Type B pancreatic cell (in vitro differentiated cells): ENCODE results near the gene OR8B12. TPM values are rescaled to one million over a fixed set of nuclear protein-coding genes. Genes with fewer than 3 reads are reported as not detected.
A peak's percentile ranks its signal among the peaks of the same experiment; 100 is the strongest.

Experiments used
- DNase-seq: peaks from one replicate; pipeline ENCODE4 v3.0.0; 2021; ENCODE audit warnings: mixed read lengths; ENCODE audit not compliant: unreplicated experiment; ENCODE audit errors: extremely low spot score
- H3K27ac Mint-ChIP-seq: 2 replicates; pipeline ENCODE4 v1.8.0; 2021; ENCODE audit warnings: mild to moderate bottlenecking, mixed read lengths
- H3K27me3 Mint-ChIP-seq: 2 replicates; pipeline ENCODE4 v1.8.0; 2021; ENCODE audit warnings: mixed read lengths
- H3K36me3 Mint-ChIP-seq: 2 replicates; pipeline ENCODE4 v1.8.0; 2021; ENCODE audit warnings: mixed read lengths
- H3K4me1 Mint-ChIP-seq: one replicate; pipeline ENCODE4 v1.8.0; 2021; ENCODE audit warnings: mixed read lengths; ENCODE audit not compliant: unreplicated experiment
- H3K4me3 Mint-ChIP-seq: 2 replicates; pipeline ENCODE4 v1.8.0; 2021; ENCODE audit warnings: mild to moderate bottlenecking, mixed read lengths
- H3K9me3 Mint-ChIP-seq: 2 replicates; pipeline ENCODE4 v1.8.0; 2021; ENCODE audit warnings: mixed read lengths
- long read RNA-seq: library from polyadenylated mRNA; unstranded; transcript quantifications from one replicate; pipeline ENCODE4 v2.0.0, GENCODE V29; 2020
- total RNA-seq: library from RNA; stranded (reverse); gene quantifications from 2 replicates; pipeline ENCODE4 v1.2.1, GENCODE V29; 2021; ENCODE audit warnings: low replicate concordance
- TF ChIP-seq, protein P1 (sequence below): fragments of 200-600 bp; sonication (generic); conservative IDR thresholded peaks from 2 replicates; pipeline ENCODE4 v1.5.0; 2021; ENCODE audit warnings: antibody characterized with exemption, mild to moderate bottlenecking

Gene OR8B12
- total RNA-seq = not detected in 2 replicates
- long read RNA-seq = 0 reads

GRCh38 chr11:124543554-124543953 is at the start of gene OR8B12:
TSS of gene OR8B12 (minus strand) at chr11:124543654. CDS start at chr11:124543654, 0 bp downstream.
- no peaks in the 10 kb centered on the region for H3K4me1 Mint-ChIP-seq
- H3K36me3 Mint-ChIP-seq = no peaks in the 10 kb centered on the region
- H3K27me3 Mint-ChIP-seq = peaks cover 15% of the 10 kb centered on the region
- peaks cover 5% of the 10 kb centered on the region for H3K9me3 Mint-ChIP-seq
- H3K27ac Mint-ChIP-seq = no peak within 1 kb of the TSS
- H3K4me3 Mint-ChIP-seq = no peak within 1 kb of the TSS
- no peak for DNase-seq
- TF ChIP-seq, protein P1, sequence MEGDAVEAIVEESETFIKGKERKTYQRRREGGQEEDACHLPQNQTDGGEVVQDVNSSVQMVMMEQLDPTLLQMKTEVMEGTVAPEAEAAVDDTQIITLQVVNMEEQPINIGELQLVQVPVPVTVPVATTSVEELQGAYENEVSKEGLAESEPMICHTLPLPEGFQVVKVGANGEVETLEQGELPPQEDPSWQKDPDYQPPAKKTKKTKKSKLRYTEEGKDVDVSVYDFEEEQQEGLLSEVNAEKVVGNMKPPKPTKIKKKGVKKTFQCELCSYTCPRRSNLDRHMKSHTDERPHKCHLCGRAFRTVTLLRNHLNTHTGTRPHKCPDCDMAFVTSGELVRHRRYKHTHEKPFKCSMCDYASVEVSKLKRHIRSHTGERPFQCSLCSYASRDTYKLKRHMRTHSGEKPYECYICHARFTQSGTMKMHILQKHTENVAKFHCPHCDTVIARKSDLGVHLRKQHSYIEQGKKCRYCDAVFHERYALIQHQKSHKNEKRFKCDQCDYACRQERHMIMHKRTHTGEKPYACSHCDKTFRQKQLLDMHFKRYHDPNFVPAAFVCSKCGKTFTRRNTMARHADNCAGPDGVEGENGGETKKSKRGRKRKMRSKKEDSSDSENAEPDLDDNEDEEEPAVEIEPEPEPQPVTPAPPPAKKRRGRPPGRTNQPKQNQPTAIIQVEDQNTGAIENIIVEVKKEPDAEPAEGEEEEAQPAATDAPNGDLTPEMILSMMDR = no peak

DNA sequence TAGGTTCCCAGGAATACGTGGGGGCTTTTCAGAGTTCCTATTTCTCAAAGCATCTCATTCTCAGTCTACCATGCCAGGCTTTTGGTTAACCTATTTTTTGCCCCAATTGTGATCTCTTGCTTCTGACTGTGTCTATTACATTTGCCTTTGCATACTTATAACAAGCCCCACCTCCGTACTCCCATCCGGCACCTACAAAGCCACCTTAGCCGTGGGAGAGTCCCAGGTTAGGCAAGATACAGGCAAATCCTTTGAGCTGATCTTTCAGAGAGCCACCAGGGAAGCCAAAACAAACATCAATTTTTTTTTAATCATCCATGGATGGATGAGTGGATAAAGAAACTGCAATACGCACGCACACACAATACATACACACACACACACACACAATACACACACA is 49.2 kb upstream of the OR8B12 start:
- Mint-ChIP-seq H3K9me3 (no peaks in the 10 kb centered on the region), H3K4me3 (no peak overlapping the region), H3K4me1 (no peaks in the 10 kb centered on the region), H3K27me3 (peaks cover 15% of the 10 kb centered on the region), H3K27ac (no peak overlapping the region), H3K36me3 (no peaks in the 10 kb centered on the region)
- no peak for DNase-seq
- TF ChIP-seq, protein P1 = no peak

DNA sequence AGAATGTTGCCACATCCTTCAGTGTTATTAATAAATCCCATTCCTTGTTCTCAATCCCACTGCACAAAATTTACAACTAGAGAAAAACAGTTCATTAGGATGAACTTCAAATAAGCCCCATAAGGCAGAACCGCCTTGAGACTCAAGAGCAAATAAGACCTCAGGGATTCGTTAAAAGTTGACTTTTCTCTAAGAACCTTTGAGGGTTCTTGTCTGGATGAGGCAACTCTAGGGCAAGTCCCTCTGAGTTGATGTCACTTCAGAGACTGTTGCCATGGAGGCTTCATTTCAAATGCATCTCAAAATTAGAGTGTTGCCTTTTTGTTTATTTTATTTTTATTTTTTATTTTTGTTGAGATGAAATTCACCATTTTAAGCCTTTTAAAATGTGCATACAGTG is 48.0 kb upstream of the OR8B12 start:
- TF ChIP-seq, protein P1 = no peak
- H3K36me3 Mint-ChIP-seq = no peaks in the 10 kb centered on the region
- H3K4me3 Mint-ChIP-seq = no peak overlapping the region
- no peak overlapping the region for H3K27ac Mint-ChIP-seq
- no peaks in the 10 kb centered on the region for H3K9me3 Mint-ChIP-seq
- H3K27me3 Mint-ChIP-seq = peaks cover 15% of the 10 kb centered on the region
- DNase-seq = no peak
- no peaks in the 10 kb centered on the region for H3K4me1 Mint-ChIP-seq

DNA sequence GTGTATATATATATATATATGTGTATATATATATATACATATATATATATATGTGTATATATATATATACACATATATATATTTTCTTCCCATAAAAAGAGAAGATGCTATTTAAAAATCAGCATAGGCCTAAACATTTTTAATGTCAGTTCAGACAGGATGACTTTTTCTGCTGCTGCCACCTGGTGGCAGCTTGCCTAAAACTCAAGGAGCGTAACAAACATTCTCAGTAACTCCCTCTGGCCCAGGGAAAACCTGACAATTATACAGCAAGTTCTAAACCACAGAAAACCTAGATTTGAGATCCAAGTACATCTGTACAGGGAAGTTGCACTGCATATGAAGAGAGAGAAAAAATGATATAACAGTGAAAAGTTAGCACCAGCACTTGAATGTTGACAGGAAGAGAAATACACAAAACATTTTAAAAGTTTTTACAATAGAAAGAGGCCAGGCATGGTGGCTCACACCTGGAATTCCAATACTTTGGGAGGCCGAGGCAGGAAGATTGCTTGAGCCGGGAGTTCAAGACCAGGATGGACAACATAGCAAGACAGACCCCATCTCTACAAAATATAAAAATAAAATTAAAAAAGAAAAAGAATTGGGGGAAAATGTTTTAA is 42.9 kb upstream of the OR8B12 start:
- Mint-ChIP-seq H3K27ac (no peak overlapping the region), H3K27me3 (peaks cover 20% of the 10 kb centered on the region), H3K4me1 (no peaks in the 10 kb centered on the region), H3K36me3 (no peaks in the 10 kb centered on the region), H3K9me3 (no peaks in the 10 kb centered on the region), H3K4me3 (no peak overlapping the region)
- no peak for DNase-seq
- TF ChIP-seq, protein P1 = peak; percentile 80

DNA sequence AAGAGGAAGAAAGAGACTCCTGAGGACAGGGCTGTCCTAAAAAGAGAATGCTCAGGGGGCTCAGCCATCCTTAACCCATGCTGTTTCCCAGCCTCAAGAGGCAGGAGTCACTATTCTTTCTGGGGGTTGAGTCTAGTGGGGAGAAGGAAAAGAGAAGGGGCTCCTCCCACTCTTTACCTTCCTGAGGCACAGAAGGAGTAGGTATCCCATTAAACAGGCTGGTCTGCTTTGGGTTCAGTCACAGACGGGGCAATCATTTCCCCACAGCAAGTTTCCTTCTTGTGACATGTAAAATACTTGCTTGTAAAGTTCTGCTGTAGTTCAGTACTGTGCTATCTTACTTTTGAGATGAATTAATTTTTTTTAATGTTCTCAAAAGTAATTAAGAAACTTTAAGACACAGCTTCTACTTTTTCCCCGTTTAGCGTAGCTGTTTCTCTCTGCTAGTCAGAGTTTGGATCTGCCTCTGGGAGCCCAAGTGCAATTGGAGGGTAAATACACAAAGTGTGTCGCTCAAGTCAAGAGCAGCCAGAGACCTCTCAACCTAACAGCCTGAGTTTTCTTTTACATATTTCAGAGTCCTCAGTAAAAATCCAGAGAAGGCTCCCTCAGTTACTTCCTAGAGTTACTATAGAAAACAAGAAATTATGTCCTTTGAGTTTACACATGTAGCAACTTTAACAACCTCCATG is 41.4 kb upstream of the OR8B12 start:
- Mint-ChIP-seq H3K27ac (no peak overlapping the region), H3K27me3 (peaks cover 20% of the 10 kb centered on the region), H3K4me3 (no peak overlapping the region), H3K4me1 (no peaks in the 10 kb centered on the region), H3K36me3 (no peaks in the 10 kb centered on the region), H3K9me3 (no peaks in the 10 kb centered on the region)
- TF ChIP-seq, protein P1 = no peak
- DNase-seq = no peak
